Kidney (tissue), 14 donors: ENCODE results near the gene PTBP1. TPM values are rescaled to one million over a fixed set of nuclear protein-coding genes. Genes with fewer than 3 reads are reported as not detected.
A peak's percentile ranks its signal among the peaks of the same experiment; 100 is the strongest.
"Not testable (repeated sequence)": the region's sequence is repeated elsewhere in the genome, so short reads cannot be mapped to it uniquely, and the experiment has no call there.

Experiments
- DNase-seq, 5 donors: peaks; one replicate each; pipeline ENCODE4 v3.0.0-alpha.2; 2013 to 2020
- FAIRE-seq: peaks from 2 replicates; lab custom pipeline; 2012; peaks lifted over from hg19 to GRCh38; lab: Jason Lieb, UNC
- H3K27ac ChIP-seq, 2 donors: one replicate each; pipeline ENCODE4 v1.7.0; 2013; ENCODE audit warnings: low read depth in 2 of 2, low read length in 2 of 2, inconsistent platforms in 1 of 2
- H3K27me3 ChIP-seq: one replicate; pipeline ENCODE4 v1.7.1; 2013; ENCODE audit warnings: low read length, inconsistent platforms; ENCODE audit not compliant: control insufficient read depth, insufficient read depth
- H3K36me3 ChIP-seq, 3 donors: one replicate each; pipeline versions ENCODE4 v1.7.0 to v1.7.1; 2013; ENCODE audit warnings: low read length in 3 of 3, control low read depth in 1 of 3, inconsistent platforms in 1 of 3; ENCODE audit not compliant: insufficient read depth in 3 of 3, control insufficient read depth in 2 of 3
- H3K4me1 ChIP-seq, 3 donors: one replicate each; pipeline versions ENCODE4 v1.7.0 to v1.7.1; 2013; ENCODE audit warnings: low read length in 3 of 3, inconsistent platforms in 1 of 3, low read depth in 1 of 3; ENCODE audit not compliant: control insufficient read depth in 2 of 3, insufficient read depth in 2 of 3
- H3K4me3 ChIP-seq, 3 donors: one replicate each; pipeline versions ENCODE4 v1.7.0 to v1.8.1; 2013; ENCODE audit warnings: low read length in 3 of 3, control low read depth in 1 of 3, inconsistent platforms in 1 of 3
- H3K9ac ChIP-seq, 3 donors: one replicate each; pipeline versions ENCODE4 v1.7.0 to v1.7.1; 2013; ENCODE audit warnings: low read length in 3 of 3, control low read depth in 1 of 3, inconsistent platforms in 1 of 3
- H3K9me3 ChIP-seq, 3 donors: one replicate each; pipeline versions ENCODE4 v1.7.0 to v1.7.1; 2013; ENCODE audit warnings: low read length in 3 of 3, control low read depth in 1 of 3, inconsistent platforms in 1 of 3; ENCODE audit not compliant: control insufficient read depth in 2 of 3, insufficient read depth in 1 of 3
- CTCF ChIP-seq: IDR thresholded peaks from 3 replicates; pipeline ENCODE4 v1.5.1; 2012; ENCODE audit warnings: mild to moderate bottlenecking, moderate library complexity, borderline replicate concordance; ENCODE audit not compliant: insufficient read depth; ENCODE audit errors: extremely low read depth
- intact Hi-C: fragments of 100-400 bp; cut with DNase I; formaldehyde crosslinking; loops from one replicate; pipeline ENCODE4 v1.11.1; 2022
- polyA plus RNA-seq: library from polyadenylated mRNA; stranded (reverse); fragments of 350-450 nt; fragmentation: Illumina TruSeq; extraction: RNeasy Lipid Tissue Mini Kit (QIAGEN cat#74804); gene quantifications from one replicate; pipeline ENCODE4 v1.2.3, GENCODE V29; 2014; ENCODE audit warnings: low read depth, low replicate concordance; ENCODE audit not compliant: insufficient read depth
- total RNA-seq: library from RNA; stranded (reverse); fragmentation: NEBNext Ultra II Directional; extraction: Animal tissue kit (Norgen Biotek cat#: 25700); gene quantifications from one replicate; pipeline ENCODE4 v1.2.1, GENCODE V29; 2021
- donor health status: control.
- donor health status: control.
- donor health status: control.
- donor health status: control.
- donor health status: control.
- donor health status: DM: yes; HTN: yes; CAD: no.
- donor health status: Normal renal cell carcinoma (clear cell type).

PTBP1 gene
- total and polyA plus RNA-seq, 2 donors from 2014 or later: 102 to 339 TPM

DNA sequence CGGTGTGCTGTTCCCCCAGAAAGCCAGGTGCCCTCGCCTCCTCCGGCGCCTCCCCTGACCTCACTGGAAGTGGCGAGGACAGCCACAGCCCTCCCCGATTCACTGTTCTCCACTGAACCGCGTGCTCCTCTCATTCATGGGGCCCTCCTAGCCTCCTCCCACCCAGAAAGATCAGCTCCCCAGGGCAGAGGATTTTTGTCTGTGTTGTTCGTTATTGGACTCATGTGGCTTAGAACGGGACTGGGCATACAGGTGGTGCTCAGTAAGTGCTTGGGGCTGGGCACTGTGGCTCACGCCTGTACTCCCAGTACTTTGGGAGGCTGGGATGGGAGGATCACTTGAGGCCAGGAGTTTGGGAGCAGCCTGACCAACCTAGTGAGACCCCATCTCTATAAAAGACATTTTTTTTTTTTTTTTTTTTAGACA lies 47.3 kb downstream of the PTBP1 start:
- H3K36me3 ChIP-seq: no peaks in the 10 kb centered on the region
- no peaks in the 10 kb centered on the region for H3K9me3 ChIP-seq
- H3K27ac ChIP-seq: no peak overlapping the region
- no peak for DNase-seq
- H3K27me3 ChIP-seq: peaks cover 2% of the 10 kb centered on the region
- TF ChIP-seq CTCF: no peak
- intact Hi-C loops: no loop called here
- H3K4me1 ChIP-seq: peaks cover 0 to 5% (median 0%) of the 10 kb centered on the region in 3 donors
- no peak overlapping the region for H3K9ac ChIP-seq
- FAIRE-seq: no peak
- no peak overlapping the region for H3K4me3 ChIP-seq

DNA sequence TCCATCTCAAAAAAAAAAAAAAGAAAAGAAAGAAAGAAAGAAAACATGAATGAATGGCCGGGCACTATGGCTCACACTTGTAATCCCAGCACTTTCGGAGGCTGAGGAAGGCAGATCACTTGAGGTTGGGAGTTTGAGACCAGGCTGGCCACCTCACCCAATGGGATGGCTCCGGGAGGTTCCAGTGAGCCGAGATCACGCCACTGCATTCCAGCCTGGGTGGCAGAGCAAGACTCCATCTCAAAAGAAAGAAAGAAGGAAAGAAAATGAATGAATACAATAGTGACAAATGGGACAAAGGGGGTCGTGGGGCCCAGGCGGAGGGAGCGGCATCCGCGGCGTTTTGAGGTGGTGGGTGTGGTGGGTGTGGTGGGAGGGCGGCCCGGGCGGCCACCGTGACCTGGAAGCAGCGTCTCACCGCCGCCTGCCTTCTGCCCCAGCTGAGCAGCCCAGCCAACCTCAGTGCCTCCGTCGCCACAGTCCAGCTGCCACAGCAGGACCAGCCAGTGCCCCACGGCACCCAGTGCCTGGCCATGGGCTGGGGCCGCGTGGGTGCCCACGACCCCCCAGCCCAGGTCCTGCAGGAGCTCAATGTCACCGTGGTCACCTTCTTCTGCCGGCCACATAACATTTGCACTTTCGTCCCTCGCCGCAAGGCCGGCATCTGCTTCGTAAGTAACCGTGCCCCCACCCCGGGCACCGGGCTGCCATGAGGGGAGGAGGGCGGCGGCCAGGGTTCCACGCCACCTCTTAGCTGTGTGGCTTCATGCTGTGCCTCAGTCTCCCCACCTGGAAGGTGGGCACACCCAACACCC lies 48.7 kb downstream of the PTBP1 start:
- Histone ChIP-seq H3K4me1 (peaks cover 0 to 11% (median 0%) of the 10 kb centered on the region in 3 donors), H3K9me3 (no peaks in the 10 kb centered on the region), H3K36me3 (no peaks in the 10 kb centered on the region), H3K4me3 (no peak overlapping the region), H3K27me3 (peaks cover 2% of the 10 kb centered on the region), H3K27ac (no peak overlapping the region), H3K9ac (no peak overlapping the region)
- intact Hi-C loops: no loop called here
- no peak for TF ChIP-seq CTCF
- DNase-seq: peak in 1 of 5 donors; percentile 53
- no peak for FAIRE-seq

DNA sequence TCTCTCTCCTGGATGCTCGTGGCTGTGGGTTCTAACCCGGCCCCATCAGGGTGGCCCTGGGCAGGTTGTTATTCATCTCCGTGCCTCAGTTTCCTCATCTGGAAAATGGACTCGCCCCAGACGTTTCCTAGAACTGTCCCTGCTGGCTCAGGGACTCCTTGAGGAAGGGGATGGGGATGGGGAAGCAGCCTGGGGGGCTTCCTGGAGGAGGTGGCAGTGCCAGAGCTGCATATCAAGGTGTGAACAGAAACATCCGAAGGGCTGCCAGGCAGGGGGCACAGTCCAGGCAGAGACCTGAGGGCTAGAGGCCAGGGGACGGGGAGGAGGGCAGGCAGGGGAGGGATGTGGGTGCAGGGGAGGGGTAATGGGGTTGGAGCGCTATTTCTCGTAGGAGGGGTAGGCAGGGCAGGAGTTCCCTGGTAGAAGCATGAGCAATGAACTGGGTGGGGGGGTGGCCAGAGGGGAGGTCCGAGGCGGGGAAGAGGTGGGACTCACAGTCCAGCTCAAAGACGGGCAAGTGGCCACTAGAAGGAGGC lies 51.2 kb downstream of the PTBP1 start:
- H3K4me3 ChIP-seq: no peak overlapping the region
- DNase-seq: peak in 1 of 5 donors; percentile 57
- H3K9me3 ChIP-seq: no peaks in the 10 kb centered on the region
- TF ChIP-seq CTCF: no peak
- FAIRE-seq: no peak
- H3K36me3 ChIP-seq: no peaks in the 10 kb centered on the region
- H3K27ac ChIP-seq: no peak overlapping the region
- intact Hi-C loops: no loop called here
- H3K4me1 ChIP-seq: peaks cover 0 to 9% (median 0%) of the 10 kb centered on the region in 3 donors
- H3K27me3 ChIP-seq: peaks cover 2% of the 10 kb centered on the region
- H3K9ac ChIP-seq: no peak overlapping the region

DNA sequence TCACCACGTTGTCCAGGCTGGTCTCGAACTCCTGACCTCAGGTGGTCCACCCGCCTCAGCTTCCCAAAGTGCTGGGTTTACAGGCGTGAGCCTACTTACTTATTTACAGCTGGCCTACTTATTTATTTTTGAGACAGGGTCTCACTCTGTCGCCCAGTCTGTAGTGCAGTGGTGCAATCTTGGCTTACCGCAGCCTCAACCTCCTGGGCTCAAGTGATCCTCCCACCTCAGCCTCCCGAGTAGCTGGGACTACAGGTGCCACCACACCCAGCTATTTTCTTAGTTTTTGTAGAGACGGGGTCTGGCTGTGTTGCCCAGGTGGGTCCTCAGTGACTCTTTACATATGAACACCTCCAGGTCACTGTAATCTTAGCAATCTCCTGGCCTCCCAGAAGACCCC lies 51.9 kb downstream of the PTBP1 start:
- H3K4me3 ChIP-seq, H3K27ac ChIP-seq, H3K27me3 ChIP-seq, H3K36me3 ChIP-seq, H3K4me1 ChIP-seq, H3K9ac ChIP-seq, intact Hi-C loops, H3K9me3 ChIP-seq, FAIRE-seq, DNase-seq: not testable (repeated sequence)
